Endothelial cell of umbilical vein (primary cell): ENCODE measurements around the gene CNTNAP2. TPM values are rescaled to one million over a fixed set of nuclear protein-coding genes. Genes with fewer than 3 reads are reported as not detected.

Experiments
- BruUV-seq: library from RNA; stranded (reverse); fragments of 400-500 nt; replicated peaks from 2 replicates; lab custom pipeline; 2021; lab: Mats Ljungman, UMichigan
- CTCF ChIA-PET: fragments of 300-600, 350-600 bp; sonication (Branson Sonifier 250); formaldehyde crosslinking; loops from one replicate; lab custom pipeline; 2021; ENCODE audit warnings: antibody characterized with exemption, inconsistent platforms; lab: Charles Lee
- POLR2A ChIA-PET: fragments of 300-600, 350-600 bp; sonication (Branson Sonifier 250); formaldehyde crosslinking; loops from one replicate; lab custom pipeline; 2021; ENCODE audit warnings: antibody characterized with exemption, inconsistent platforms; lab: Charles Lee
- DNase-seq: peaks from one replicate; pipeline ENCODE4 v3.0.0-alpha.2; 2011; ENCODE audit warnings: low read depth, low spot score
- FAIRE-seq: peaks from 2 replicates; lab custom pipeline; 2011; peaks lifted over from hg19 to GRCh38; lab: Jason Lieb, UNC
- H2AFZ ChIP-seq: 2 replicates; pipeline ENCODE4 v1.6.0; 2012; ENCODE audit warnings: low read depth, low read length, control low read depth, inconsistent platforms
- H3K27ac ChIP-seq: 2 replicates; pipeline ENCODE4 v1.5.1; 2011; ENCODE audit warnings: low read depth, mild to moderate bottlenecking, control low read depth, low read length, moderate library complexity; ENCODE audit not compliant: insufficient read depth
- H3K27me3 ChIP-seq, 2 experiments: 2 replicates each; pipeline versions ENCODE4 v1.6.0 to v1.6.1; 2011; ENCODE audit warnings: low read length in 2 of 2, mixed read lengths in 1 of 2; ENCODE audit not compliant: control insufficient read depth in 2 of 2, insufficient read depth in 2 of 2
- H3K36me3 ChIP-seq, 2 experiments: 2 replicates in 1 of 2; 3 replicates in 1 of 2; pipeline ENCODE4 v1.5.1; 2011; ENCODE audit warnings: low read length in 2 of 2, mild to moderate bottlenecking in 1 of 2, moderate library complexity in 1 of 2; ENCODE audit not compliant: control insufficient read depth in 2 of 2, insufficient read depth in 2 of 2; ENCODE audit errors: extremely low read depth in 1 of 2
- H3K4me1 ChIP-seq: 3 replicates; pipeline ENCODE4 v1.5.1; 2011; ENCODE audit warnings: mild to moderate bottlenecking, low read length; ENCODE audit not compliant: control insufficient read depth, insufficient read depth; ENCODE audit errors: extremely low read depth
- H3K4me2 ChIP-seq: 2 replicates; pipeline ENCODE4 v1.6.1; 2011; ENCODE audit warnings: low read length, control low read depth, mixed read lengths; ENCODE audit not compliant: insufficient read depth
- H3K4me3 ChIP-seq, 3 experiments: fragments of 200-600 bp in 1 of 3; sonication (generic), shearing (Covaris generic) in 1 of 3; replicated peaks in 1 of 3; 2 replicates each; pipeline ENCODE4 v1.5.1; 2011 to 2016; ENCODE audit warnings: control low read depth in 3 of 3, low read length in 3 of 3, mild to moderate bottlenecking in 2 of 3, inconsistent platforms in 1 of 3, low read depth in 1 of 3, moderate library complexity in 1 of 3; ENCODE audit not compliant: insufficient read depth in 1 of 3
- H3K79me2 ChIP-seq: 2 replicates; pipeline ENCODE4 v1.6.0; 2012; ENCODE audit warnings: low read length, inconsistent platforms; ENCODE audit not compliant: control insufficient read depth, insufficient read depth
- H3K9ac ChIP-seq: replicated peaks from 2 replicates; pipeline ENCODE3; 2011; ENCODE audit warnings: low read length, control low read depth; ENCODE audit not compliant: insufficient read depth; ENCODE audit errors: extremely low read depth
- H3K9me1 ChIP-seq: replicated peaks from 3 replicates; pipeline ENCODE4 v1.6.0; 2011; ENCODE audit warnings: mild to moderate bottlenecking, low read length; ENCODE audit not compliant: control insufficient read depth, insufficient read depth; ENCODE audit errors: extremely low read depth
- H3K9me3 ChIP-seq: replicated peaks from 2 replicates; pipeline ENCODE4 v1.5.1; 2012; ENCODE audit warnings: low read length, inconsistent platforms; ENCODE audit not compliant: control insufficient read depth, insufficient read depth
- H4K20me1 ChIP-seq: replicated peaks from 2 replicates; pipeline ENCODE3; 2011; ENCODE audit warnings: mild to moderate bottlenecking, low read length; ENCODE audit not compliant: control insufficient read depth, insufficient read depth; ENCODE audit errors: extremely low read depth
- EZH2 ChIP-seq: IDR thresholded peaks from 2 replicates; pipeline ENCODE4 v1.6.1; 2012; ENCODE audit warnings: borderline replicate concordance, low read depth, mild to moderate bottlenecking, moderate library complexity, low read length, inconsistent platforms; ENCODE audit not compliant: severe bottlenecking
- FOS ChIP-seq: IDR thresholded peaks from 2 replicates; pipeline ENCODE4 v1.6.1; 2011; ENCODE audit warnings: mild to moderate bottlenecking, low read length, moderate library complexity, borderline replicate concordance; ENCODE audit not compliant: insufficient read depth
- JUN ChIP-seq: IDR thresholded peaks from 2 replicates; pipeline ENCODE4 v1.6.1; 2011; ENCODE audit warnings: borderline replicate concordance, low read depth; ENCODE audit not compliant: insufficient read length, insufficient read depth
- MAX ChIP-seq: IDR thresholded peaks from 2 replicates; pipeline ENCODE4 v1.6.1; 2011; ENCODE audit not compliant: insufficient read depth, insufficient read length
- POLR2A ChIP-seq: IDR thresholded peaks from 2 replicates; pipeline ENCODE4 v1.6.1; 2012; ENCODE audit warnings: low read depth, mild to moderate bottlenecking, control low read depth, low read length
- POLR2AphosphoS5 ChIP-seq: IDR thresholded peaks from 2 replicates; pipeline ENCODE4 v1.6.1; 2012; ENCODE audit warnings: low read depth, mild to moderate bottlenecking, control low read depth, low read length, moderate library complexity; ENCODE audit not compliant: insufficient read depth
- dilution Hi-C: fragments of 300-500 bp; cut with MboI; formaldehyde crosslinking; loops from one replicate; pipeline ENCODE4 v1.15.0; 2019; ENCODE audit warnings: low sequenced_read_pairs; ENCODE audit not compliant: extremely low pct_ligation_motif_present
- intact Hi-C: fragments of 100-400 bp; cut with micrococcal nuclease; formaldehyde crosslinking; loops from one replicate; pipeline ENCODE4 v1.10.0; 2022
- polyA plus RNA-seq, 4 experiments: library from polyadenylated mRNA; depleted of rRNA in 3 of 4; stranded (reverse) in 3 of 4; unstranded in 1 of 4; fragments of >200 nt; gene quantifications; 2 replicates each; pipeline versions ENCODE4 v1.2.1 to v1.2.3, GENCODE V29; 2011 to 2012; ENCODE audit warnings: missing spikeins in 1 of 4
- total RNA-seq: library from RNA; stranded (reverse); gene quantifications from 2 replicates; pipeline ENCODE4 v1.2.3, GENCODE V29; 2021

Gene CNTNAP2
- total and polyA plus RNA-seq, 2 donors (not counting 3 experiments of a cell fraction or from before 2014, with no cell fraction given) = not detected

DNA sequence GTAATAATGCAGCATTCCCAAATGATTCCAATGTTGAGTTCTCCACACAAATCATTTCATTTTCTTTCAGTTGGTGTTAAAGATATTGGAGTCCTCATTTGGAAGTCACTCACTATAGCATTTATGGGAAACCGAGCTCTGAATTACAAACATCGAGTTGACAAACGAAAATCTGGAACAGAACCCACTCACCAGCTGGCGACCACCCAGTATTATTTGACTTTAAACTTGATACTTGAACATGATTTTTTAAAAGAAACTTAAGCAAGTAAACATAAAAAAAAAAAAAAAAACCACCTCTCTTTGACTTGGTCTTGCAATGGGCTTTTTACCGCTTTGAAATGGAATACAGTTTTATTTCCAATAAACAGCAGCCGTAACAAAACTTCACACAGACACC is 1897.4 kb downstream of the CNTNAP2 start:
- no peaks in the 10 kb centered on the region for H3K4me1 ChIP-seq
- H3K27me3 ChIP-seq = no peaks in the 10 kb centered on the region
- no peaks in the 10 kb centered on the region for H3K9me1 ChIP-seq
- H3K27ac ChIP-seq = no peak overlapping the region
- H3K9ac ChIP-seq = no peak overlapping the region
- H3K36me3 ChIP-seq = no peaks in the 10 kb centered on the region
- FAIRE-seq = no peak
- H4K20me1 ChIP-seq = no peaks in the 10 kb centered on the region
- H3K79me2 ChIP-seq = no peaks in the 10 kb centered on the region
- H3K9me3 ChIP-seq = peaks cover 2% of the 10 kb centered on the region
- no peak overlapping the region for H2AFZ ChIP-seq
- DNase-seq = no peak
- intact Hi-C loops (no loop called here), dilution Hi-C loops (no loop called here)
- no peak for TF ChIP-seq MAX
- ChIA-PET CTCF (no interaction called here), POLR2A (no interaction called here)
- no TSS peak for BruUV-seq
- H3K4me3 ChIP-seq = no peak overlapping the region
- H3K4me2 ChIP-seq = no peak overlapping the region

GRCh38 chr7:148014541-148014940 is 1897.9 kb downstream of the CNTNAP2 start:
- no peak for FAIRE-seq
- TF ChIP-seq POLR2AphosphoS5 (no peak), POLR2A (no peak), MAX (no peak), EZH2 (no peak), FOS (no peak), JUN (no peak)
- H3K4me1 ChIP-seq = no peaks in the 10 kb centered on the region
- no peak overlapping the region for H3K27ac ChIP-seq
- intact Hi-C loops (no loop called here), dilution Hi-C loops (no loop called here)
- H3K9me3 ChIP-seq = peaks cover 2% of the 10 kb centered on the region
- no peak overlapping the region for H3K4me3 ChIP-seq
- no peaks in the 10 kb centered on the region for H3K79me2 ChIP-seq
- ChIA-PET POLR2A (no interaction called here), CTCF (no interaction called here)
- no peaks in the 10 kb centered on the region for H3K36me3 ChIP-seq
- H4K20me1 ChIP-seq = no peaks in the 10 kb centered on the region
- no peak for DNase-seq
- H3K9ac ChIP-seq = no peak overlapping the region
- no peak overlapping the region for H3K4me2 ChIP-seq
- H3K9me1 ChIP-seq = no peaks in the 10 kb centered on the region
- H2AFZ ChIP-seq = no peak overlapping the region
- H3K27me3 ChIP-seq = no peaks in the 10 kb centered on the region
- no TSS peak for BruUV-seq
